Duodenal mucosa (tissue), 2 donors: Measurements from ENCODE around the gene SMIM28.

Source experiments
- H3K27ac ChIP-seq: one replicate; pipeline ENCODE4 v1.7.0; 2013; ENCODE audit warnings: low read depth, low read length
- H3K27me3 ChIP-seq, 2 donors: one replicate each; pipeline ENCODE4 v1.7.0; 2013; ENCODE audit warnings: low read length in 2 of 2, control low read depth in 1 of 2; ENCODE audit not compliant: insufficient read depth in 2 of 2, control insufficient read depth in 1 of 2
- H3K36me3 ChIP-seq, 2 donors: one replicate each; pipeline ENCODE4 v1.7.0; 2013; ENCODE audit warnings: low read length in 2 of 2, control low read depth in 1 of 2; ENCODE audit not compliant: insufficient read depth in 2 of 2, control insufficient read depth in 1 of 2
- H3K4me1 ChIP-seq, 2 donors: one replicate each; pipeline ENCODE4 v1.7.0; 2013; ENCODE audit warnings: low read length in 2 of 2, control low read depth in 1 of 2; ENCODE audit not compliant: insufficient read depth in 2 of 2, control insufficient read depth in 1 of 2
- H3K4me3 ChIP-seq, 2 donors: one replicate each; pipeline ENCODE4 v1.7.0; 2013; ENCODE audit warnings: low read length in 2 of 2, low read depth in 1 of 2
- H3K9ac ChIP-seq, 2 donors: one replicate each; pipeline ENCODE4 v1.7.0; 2013; ENCODE audit warnings: low read length in 2 of 2, low read depth in 1 of 2
- H3K9me3 ChIP-seq, 2 donors: one replicate each; pipeline ENCODE4 v1.7.0; 2013; ENCODE audit warnings: low read length in 2 of 2, control low read depth in 1 of 2; ENCODE audit not compliant: control insufficient read depth in 1 of 2

SMIM28 gene

GRCh38 chr6:138377844-138378243, at the start of gene SMIM28:
SMIM28 (plus strand) TSS chr6:138377905; CDS start chr6:138378073, 168 bp downstream.
- no peaks in the 10 kb centered on the region for H3K27me3 ChIP-seq
- no peaks in the 10 kb centered on the region for H3K36me3 ChIP-seq
- no peak within 1 kb of the TSS for H3K27ac ChIP-seq
- H3K4me1 ChIP-seq = no peaks in the 10 kb centered on the region
- H3K4me3 ChIP-seq = no peak within 1 kb of the TSS
- H3K9ac ChIP-seq = no peak within 1 kb of the TSS
- H3K9me3 ChIP-seq = no peaks in the 10 kb centered on the region

- no peak overlapping the region for H3K9ac ChIP-seq
- H3K4me1 ChIP-seq = peaks cover 7 to 10% of the 10 kb centered on the region in 2 donors
- no peaks in the 10 kb centered on the region for H3K9me3 ChIP-seq
- H3K4me3 ChIP-seq = no peak overlapping the region
- peaks cover 2 to 6% of the 10 kb centered on the region in 2 donors for H3K36me3 ChIP-seq
- H3K27me3 ChIP-seq = no peaks in the 10 kb centered on the region
- H3K27ac ChIP-seq = no peak overlapping the region
Measured at GRCh38 chr6:138328210-138328609, 49.5 kb upstream of the SMIM28 start.

GRCh38 chr6:138330763-138331162, 46.9 kb upstream of the SMIM28 start:
- Histone ChIP-seq H3K27me3 (no peaks in the 10 kb centered on the region), H3K9me3 (no peaks in the 10 kb centered on the region), H3K9ac (no peak overlapping the region), H3K4me1 (peaks cover 7 to 10% of the 10 kb centered on the region in 2 donors), H3K36me3 (peaks cover 0 to 9% of the 10 kb centered on the region in 2 donors), H3K4me3 (no peak overlapping the region), H3K27ac (no peak overlapping the region)

- Histone ChIP-seq H3K4me3 (no peak overlapping the region), H3K36me3 (peaks cover 0 to 13% of the 10 kb centered on the region in 2 donors), H3K9me3 (no peaks in the 10 kb centered on the region), H3K27me3 (no peaks in the 10 kb centered on the region), H3K9ac (no peak overlapping the region), H3K27ac (no peak overlapping the region), H3K4me1 (peaks cover 7 to 10% of the 10 kb centered on the region in 2 donors)
Measured at GRCh38 chr6:138331444-138331843, 46.3 kb upstream of the SMIM28 start.

GRCh38 chr6:138331984-138332383, 45.7 kb upstream of the SMIM28 start:
- Histone ChIP-seq H3K4me3 (no peak overlapping the region), H3K36me3 (peaks cover 0 to 14% of the 10 kb centered on the region in 2 donors), H3K9ac (no peak overlapping the region), H3K27ac (no peak overlapping the region), H3K4me1 (peaks cover 7 to 10% of the 10 kb centered on the region in 2 donors), H3K9me3 (no peaks in the 10 kb centered on the region), H3K27me3 (no peaks in the 10 kb centered on the region)

- Histone ChIP-seq H3K27me3 (no peaks in the 10 kb centered on the region), H3K4me3 (no peak overlapping the region), H3K9ac (no peak overlapping the region), H3K4me1 (peaks cover 7 to 10% of the 10 kb centered on the region in 2 donors), H3K36me3 (peaks cover 0 to 14% of the 10 kb centered on the region in 2 donors), H3K9me3 (no peaks in the 10 kb centered on the region), H3K27ac (no peak overlapping the region)
Measured at GRCh38 chr6:138334000-138334399, 43.7 kb upstream of the SMIM28 start.

- Histone ChIP-seq H3K9me3 (no peaks in the 10 kb centered on the region), H3K4me1 (peaks cover 7 to 10% of the 10 kb centered on the region in 2 donors), H3K36me3 (peaks cover 0 to 14% of the 10 kb centered on the region in 2 donors), H3K27me3 (no peaks in the 10 kb centered on the region), H3K9ac (no peak overlapping the region), H3K27ac (no peak overlapping the region), H3K4me3 (no peak overlapping the region)
Measured at GRCh38 chr6:138334963-138335362, 42.7 kb upstream of the SMIM28 start.

GRCh38 chr6:138336221-138336620, 41.5 kb upstream of the SMIM28 start:
- Histone ChIP-seq H3K4me3 (no peak overlapping the region), H3K27ac (no peak overlapping the region), H3K9me3 (no peaks in the 10 kb centered on the region), H3K9ac (no peak overlapping the region), H3K36me3 (peaks cover 0 to 14% of the 10 kb centered on the region in 2 donors), H3K4me1 (peaks cover 7 to 10% of the 10 kb centered on the region in 2 donors), H3K27me3 (no peaks in the 10 kb centered on the region)

GRCh38 chr6:138337076-138337475, 40.6 kb upstream of the SMIM28 start:
- H3K9ac ChIP-seq = no peak overlapping the region
- H3K9me3 ChIP-seq = no peaks in the 10 kb centered on the region
- H3K27ac ChIP-seq = no peak overlapping the region
- no peak overlapping the region for H3K4me3 ChIP-seq
- H3K36me3 ChIP-seq = peaks cover 0 to 14% of the 10 kb centered on the region in 2 donors
- H3K4me1 ChIP-seq = peaks cover 0 to 2% of the 10 kb centered on the region in 2 donors
- no peaks in the 10 kb centered on the region for H3K27me3 ChIP-seq

GRCh38 chr6:138339024-138339423, 38.7 kb upstream of the SMIM28 start:
- Histone ChIP-seq H3K27me3 (no peaks in the 10 kb centered on the region), H3K4me1 (no peaks in the 10 kb centered on the region), H3K36me3 (peaks cover 0 to 14% of the 10 kb centered on the region in 2 donors), H3K4me3 (no peak overlapping the region), H3K27ac (no peak overlapping the region), H3K9ac (no peak overlapping the region), H3K9me3 (no peaks in the 10 kb centered on the region)

- peaks cover 0 to 4% of the 10 kb centered on the region in 2 donors for H3K36me3 ChIP-seq
- H3K27me3 ChIP-seq = no peaks in the 10 kb centered on the region
- H3K4me1 ChIP-seq = no peaks in the 10 kb centered on the region
- H3K9ac ChIP-seq = no peak overlapping the region
- H3K9me3 ChIP-seq = no peaks in the 10 kb centered on the region
- no peak overlapping the region for H3K27ac ChIP-seq
- H3K4me3 ChIP-seq = no peak overlapping the region
Measured at GRCh38 chr6:138341176-138341575, 36.5 kb upstream of the SMIM28 start.
